Stimulated activated effector memory CD8-positive, alpha-beta T cell treated with anti-CD3 and anti-CD28 coated beads, Interleukin-12 subunit alpha, Interleukin-12 subunit beta, amount 100 ng/mL, for 72 hours (primary cell): ENCODE results near the gene SEMA4F.

ENCODE experiments used
- ATAC-seq: fragments of 150-1000 bp; cut with Tn5 transposase; 2 replicates; pipeline ENCODE4 v1.10.0; 2021
- DNase-seq, 2 donors: peaks; one replicate each; pipeline ENCODE4 v3.0.0; 2021 to 2022; ENCODE audit warnings: low spot score in 2 of 2
- H3K27ac Mint-ChIP-seq: one replicate; pipeline ENCODE4 v1.8.0; 2022; ENCODE audit warnings: mild to moderate bottlenecking, mixed read lengths
- H3K36me3 Mint-ChIP-seq: one replicate; pipeline ENCODE4 v1.8.0; 2022; ENCODE audit warnings: mild to moderate bottlenecking, mixed read lengths
- H3K4me1 Mint-ChIP-seq: one replicate; pipeline ENCODE4 v1.8.0; 2022; ENCODE audit warnings: mixed read lengths
- H3K4me3 Mint-ChIP-seq: one replicate; pipeline ENCODE4 v1.8.0; 2022; ENCODE audit warnings: mild to moderate bottlenecking, mixed read lengths
- H3K9me3 Mint-ChIP-seq: one replicate; pipeline ENCODE4 v1.8.0; 2022; ENCODE audit warnings: mixed read lengths

Gene SEMA4F

GRCh38 chr2:74689671-74690070, 35.6 kb downstream of the SEMA4F start:
- ATAC-seq (no peak), DNase-seq (no peak)
- Mint-ChIP-seq H3K9me3 (no peaks in the 10 kb centered on the region), H3K36me3 (no peaks in the 10 kb centered on the region), H3K4me3 (no peak overlapping the region), H3K27ac (no peak overlapping the region), H3K4me1 (no peaks in the 10 kb centered on the region)

GRCh38 chr2:74690571-74690970, 36.5 kb downstream of the SEMA4F start:
- Mint-ChIP-seq H3K9me3 (no peaks in the 10 kb centered on the region), H3K4me1 (no peaks in the 10 kb centered on the region), H3K4me3 (no peak overlapping the region), H3K36me3 (no peaks in the 10 kb centered on the region), H3K27ac (no peak overlapping the region)
- ATAC-seq (no peak), DNase-seq (no peak)

GRCh38 chr2:74691929-74692328, 37.9 kb downstream of the SEMA4F start:
- Mint-ChIP-seq H3K36me3 (no peaks in the 10 kb centered on the region), H3K9me3 (no peaks in the 10 kb centered on the region), H3K4me3 (no peak overlapping the region), H3K27ac (no peak overlapping the region), H3K4me1 (no peaks in the 10 kb centered on the region)
- DNase-seq = no peak
- ATAC-seq = no peak

GRCh38 chr2:74693213-74693612, 39.2 kb downstream of the SEMA4F start:
- H3K36me3 Mint-ChIP-seq = no peaks in the 10 kb centered on the region
- no peak overlapping the region for H3K4me3 Mint-ChIP-seq
- DNase-seq (no peak), ATAC-seq (no peak)
- H3K9me3 Mint-ChIP-seq = no peaks in the 10 kb centered on the region
- H3K4me1 Mint-ChIP-seq = no peaks in the 10 kb centered on the region
- no peak overlapping the region for H3K27ac Mint-ChIP-seq

- Mint-ChIP-seq H3K9me3 (no peaks in the 10 kb centered on the region), H3K4me3 (no peak overlapping the region), H3K27ac (no peak overlapping the region), H3K4me1 (no peaks in the 10 kb centered on the region), H3K36me3 (no peaks in the 10 kb centered on the region)
- ATAC-seq (no peak), DNase-seq (no peak)
These were observed 39.6 kb downstream of the SEMA4F start for GRCh38 chr2:74693668-74694067.

- no peaks in the 10 kb centered on the region for H3K9me3 Mint-ChIP-seq
These were observed 40.2 kb downstream of the SEMA4F start for GRCh38 chr2:74694281-74694680.

GRCh38 chr2:74695663-74696062, 41.6 kb downstream of the SEMA4F start:
- H3K4me1 Mint-ChIP-seq = peaks cover 6% of the 10 kb centered on the region
- DNase-seq (no peak), ATAC-seq (no peak)
- H3K9me3 Mint-ChIP-seq = no peaks in the 10 kb centered on the region
- H3K27ac Mint-ChIP-seq = no peak overlapping the region
- H3K36me3 Mint-ChIP-seq = no peaks in the 10 kb centered on the region
- H3K4me3 Mint-ChIP-seq = no peak overlapping the region

More at GRCh38 chr2:74694281-74694680, 40.2 kb downstream of the SEMA4F start:
- no peak for DNase-seq
- H3K4me1 Mint-ChIP-seq = peaks cover under 1% of the 10 kb centered on the region
- no peak overlapping the region for H3K27ac Mint-ChIP-seq
- ATAC-seq = no peak
- H3K4me3 Mint-ChIP-seq = no peak overlapping the region
- no peaks in the 10 kb centered on the region for H3K36me3 Mint-ChIP-seq

GRCh38 chr2:74696829-74697228, 42.8 kb downstream of the SEMA4F start:
- peaks cover 6% of the 10 kb centered on the region for H3K4me1 Mint-ChIP-seq
- H3K27ac Mint-ChIP-seq = no peak overlapping the region
- no peak overlapping the region for H3K4me3 Mint-ChIP-seq
- no peak for ATAC-seq
- DNase-seq = no peak
- no peaks in the 10 kb centered on the region for H3K36me3 Mint-ChIP-seq
- no peaks in the 10 kb centered on the region for H3K9me3 Mint-ChIP-seq

GRCh38 chr2:74700643-74701372, 46.8 kb downstream of the SEMA4F start:
- ATAC-seq = no peak
- H3K36me3 Mint-ChIP-seq = no peaks in the 10 kb centered on the region
- H3K27ac Mint-ChIP-seq = no peak overlapping the region
- peaks cover 6% of the 10 kb centered on the region for H3K4me1 Mint-ChIP-seq
- no peaks in the 10 kb centered on the region for H3K9me3 Mint-ChIP-seq
- no peak overlapping the region for H3K4me3 Mint-ChIP-seq
- DNase-seq = no peak

GRCh38 chr2:74702001-74702715, 48.1 kb downstream of the SEMA4F start:
- Mint-ChIP-seq H3K27ac (no peak overlapping the region), H3K36me3 (no peaks in the 10 kb centered on the region), H3K4me1 (peaks cover 6% of the 10 kb centered on the region)

GRCh38 chr2:74703373-74703772, 49.3 kb downstream of the SEMA4F start:
- H3K36me3 Mint-ChIP-seq = no peaks in the 10 kb centered on the region
- H3K4me1 Mint-ChIP-seq = peaks cover 6% of the 10 kb centered on the region
- DNase-seq = no peak

More at GRCh38 chr2:74702001-74702715, 48.1 kb downstream of the SEMA4F start:
- no peak for DNase-seq
- ATAC-seq = no peak
- Mint-ChIP-seq H3K9me3 (no peaks in the 10 kb centered on the region), H3K4me3 (no peak overlapping the region)

GRCh38 chr2:74704216-74704615, 50.2 kb downstream of the SEMA4F start:
- Mint-ChIP-seq H3K27ac (no peak overlapping the region), H3K4me3 (no peak overlapping the region), H3K4me1 (peaks cover 6% of the 10 kb centered on the region), H3K9me3 (no peaks in the 10 kb centered on the region), H3K36me3 (no peaks in the 10 kb centered on the region)
- ATAC-seq (no peak), DNase-seq (no peak)

More at GRCh38 chr2:74703373-74703772, 49.3 kb downstream of the SEMA4F start:
- Mint-ChIP-seq H3K4me3 (no peak overlapping the region), H3K9me3 (no peaks in the 10 kb centered on the region), H3K27ac (no peak overlapping the region)
- ATAC-seq = no peak

GRCh38 chr2:74706741-74707140, 52.7 kb downstream of the SEMA4F start:
- no peak for DNase-seq
- H3K4me3 Mint-ChIP-seq = no peak overlapping the region
- ATAC-seq = no peak
- H3K36me3 Mint-ChIP-seq = no peaks in the 10 kb centered on the region
- no peaks in the 10 kb centered on the region for H3K9me3 Mint-ChIP-seq
- H3K4me1 Mint-ChIP-seq = no peaks in the 10 kb centered on the region
- H3K27ac Mint-ChIP-seq = no peak overlapping the region

- no peak for ATAC-seq
- no peaks in the 10 kb centered on the region for H3K9me3 Mint-ChIP-seq
- no peak overlapping the region for H3K4me3 Mint-ChIP-seq
These were observed 53.8 kb downstream of the SEMA4F start for GRCh38 chr2:74707837-74708236.

GRCh38 chr2:74708296-74708695, 54.2 kb downstream of the SEMA4F start:
- Mint-ChIP-seq H3K4me1 (no peaks in the 10 kb centered on the region), H3K9me3 (no peaks in the 10 kb centered on the region), H3K36me3 (no peaks in the 10 kb centered on the region), H3K27ac (no peak overlapping the region), H3K4me3 (no peak overlapping the region)
- ATAC-seq (no peak), DNase-seq (no peak)

More at GRCh38 chr2:74707837-74708236, 53.8 kb downstream of the SEMA4F start:
- Mint-ChIP-seq H3K27ac (no peak overlapping the region), H3K36me3 (no peaks in the 10 kb centered on the region), H3K4me1 (no peaks in the 10 kb centered on the region)
- DNase-seq = no peak

GRCh38 chr2:74708883-74709282, 54.8 kb downstream of the SEMA4F start:
- Mint-ChIP-seq H3K27ac (no peak overlapping the region), H3K9me3 (no peaks in the 10 kb centered on the region), H3K36me3 (no peaks in the 10 kb centered on the region), H3K4me3 (no peak overlapping the region), H3K4me1 (no peaks in the 10 kb centered on the region)
- DNase-seq (no peak), ATAC-seq (no peak)
